GM19025 (cell line): Measurements from ENCODE around the gene IER5.
A peak's percentile ranks its signal among the peaks of the same experiment; 100 is the strongest.

Experiments used
- ATAC-seq: cut with Tn5 transposase; IDR thresholded peaks from one replicate; pipeline ENCODE4 v1.9.1; 2021; ENCODE audit warnings: mild to moderate bottlenecking, low read depth, moderate library complexity; ENCODE audit not compliant: unreplicated experiment

IER5 gene

DNA sequence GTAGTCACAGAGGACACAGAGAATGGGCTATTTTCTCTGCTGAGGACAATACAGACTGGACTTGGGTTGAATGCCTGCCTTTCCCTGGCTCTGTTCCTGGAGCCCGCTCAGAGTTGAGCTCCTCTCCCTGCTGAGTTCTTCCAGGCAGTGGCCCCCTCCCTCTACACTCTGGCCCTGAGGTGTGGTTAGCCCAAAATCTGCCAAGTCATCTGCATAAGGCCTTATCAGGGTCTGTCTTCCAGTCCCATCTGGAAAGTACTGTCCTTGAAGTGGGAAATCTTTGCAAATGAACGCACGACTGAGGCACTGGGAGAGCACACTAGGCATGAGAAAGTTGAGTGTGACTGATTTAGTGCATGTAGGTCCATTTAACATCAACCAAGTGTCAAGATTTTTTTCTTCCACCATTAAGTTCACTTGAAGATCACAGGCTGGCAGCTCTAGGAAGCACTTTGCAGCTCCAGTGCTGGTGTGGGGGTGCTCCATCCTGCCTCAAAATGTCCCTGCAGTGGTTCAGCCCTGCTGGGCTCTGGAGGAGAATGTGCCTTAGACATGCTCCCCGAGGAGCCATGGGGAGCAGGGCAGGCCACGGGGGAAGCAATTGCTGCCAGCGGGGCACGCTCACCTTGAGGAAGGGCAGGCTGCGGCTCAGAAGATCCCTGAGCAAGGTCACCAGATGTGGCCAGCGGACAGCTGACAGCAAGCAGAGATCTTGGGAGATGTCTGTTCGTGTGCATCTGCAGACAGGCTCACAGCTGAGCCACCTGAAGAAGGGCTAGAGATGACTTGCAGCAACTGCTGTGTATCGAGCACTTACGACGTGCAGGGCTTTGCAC is 41.5 kb downstream of the IER5 start:
- no peak for ATAC-seq

GRCh38 chr1:181131255-181131941 is 42.9 kb downstream of the IER5 start:
- ATAC-seq = peak; percentile 20

DNA sequence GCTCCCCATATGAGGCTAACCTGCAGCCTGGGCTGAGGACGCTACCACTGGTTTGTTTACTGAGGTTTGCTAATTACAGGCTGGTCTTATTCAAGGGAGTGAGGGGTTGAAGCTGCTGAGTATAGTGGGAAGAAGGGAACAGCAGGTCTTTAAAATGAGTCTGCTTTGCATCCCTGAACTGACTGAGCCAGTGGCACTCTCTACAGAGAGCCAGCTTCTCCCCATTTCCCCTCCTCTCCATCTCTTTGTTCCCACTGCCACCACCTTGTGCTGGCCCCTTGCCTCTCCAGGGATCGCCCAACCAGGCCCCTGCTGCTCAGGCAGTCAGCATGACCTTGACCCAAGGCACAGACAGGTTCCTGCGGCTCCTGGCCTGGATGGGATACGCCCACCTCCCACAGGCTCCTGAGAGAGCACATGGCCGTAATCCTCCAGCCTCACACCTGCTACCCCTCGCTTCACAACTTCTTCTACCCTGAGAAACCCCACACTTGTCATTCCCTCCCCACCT is 45.0 kb downstream of the IER5 start:
- ATAC-seq = no peak

GRCh38 chr1:181133969-181134418 is 45.5 kb downstream of the IER5 start:
- ATAC-seq = no peak

DNA sequence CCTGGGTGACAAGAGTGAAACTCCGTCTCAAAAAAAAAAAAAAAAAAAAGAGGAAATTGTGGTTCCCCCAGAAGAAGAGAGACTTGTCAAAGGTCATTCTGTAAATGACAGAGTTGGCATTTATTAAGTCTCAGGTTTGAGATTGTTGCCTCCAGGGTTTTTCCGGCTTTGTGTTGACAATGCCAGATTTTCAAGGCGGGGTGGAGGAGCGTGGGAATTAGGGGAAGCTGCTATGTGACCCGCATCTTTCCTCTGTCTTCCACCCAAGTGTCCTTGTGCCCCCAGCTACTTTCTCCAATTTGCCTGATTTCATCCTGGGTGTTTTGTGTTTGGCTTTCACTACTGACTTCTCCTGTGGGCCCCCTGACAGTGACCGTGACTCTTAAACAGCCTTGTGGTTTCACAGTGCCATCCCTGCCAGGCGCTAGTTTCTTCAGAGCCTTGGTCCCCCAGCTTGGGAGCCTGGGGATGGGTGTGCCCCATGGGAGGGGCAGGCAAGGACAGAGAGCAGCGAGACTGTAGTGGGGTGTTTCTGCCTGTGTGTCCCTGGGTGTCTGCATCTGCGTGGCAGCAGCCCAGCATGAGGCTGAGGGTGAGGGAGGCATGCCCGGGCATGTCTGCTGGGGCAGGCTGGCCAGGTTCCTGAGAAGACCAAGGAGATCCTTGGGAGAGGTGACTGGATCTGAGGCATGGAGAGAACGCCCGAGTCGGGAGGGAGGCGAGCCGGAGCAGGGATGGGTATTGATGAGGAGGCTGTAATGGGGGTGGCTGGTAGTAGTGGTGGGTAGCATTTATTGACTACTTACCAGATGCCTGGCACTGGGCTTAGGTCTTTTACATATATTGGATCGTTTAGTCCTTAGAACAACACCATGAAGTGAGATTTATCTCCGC is 46.3 kb downstream of the IER5 start:
- ATAC-seq = peak; percentile 32

DNA sequence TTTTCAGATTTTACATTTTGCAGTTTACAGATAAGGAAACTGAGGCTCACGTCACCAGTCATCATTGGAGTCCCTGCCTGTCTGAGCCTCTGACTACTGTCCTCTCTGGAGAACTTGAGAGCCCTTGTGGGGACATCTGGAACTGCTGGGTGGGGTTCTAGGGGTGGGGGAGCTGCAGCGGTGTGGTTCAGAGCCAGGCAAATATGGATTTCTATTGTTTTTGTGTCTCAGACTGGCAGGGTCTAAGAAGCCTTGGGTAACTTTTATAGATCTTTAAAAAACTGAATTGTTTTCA is 46.9 kb downstream of the IER5 start:
- ATAC-seq = no peak

GRCh38 chr1:181135815-181136737 is 47.6 kb downstream of the IER5 start:
- ATAC-seq = no peak

GRCh38 chr1:181136738-181137122 is 48.2 kb downstream of the IER5 start:
- no peak for ATAC-seq

- ATAC-seq = no peak
Observed at GRCh38 chr1:181137217-181137743, 48.8 kb downstream of the IER5 start.

- ATAC-seq = no peak
Observed at GRCh38 chr1:181139631-181140061, 51.1 kb downstream of the IER5 start.

DNA sequence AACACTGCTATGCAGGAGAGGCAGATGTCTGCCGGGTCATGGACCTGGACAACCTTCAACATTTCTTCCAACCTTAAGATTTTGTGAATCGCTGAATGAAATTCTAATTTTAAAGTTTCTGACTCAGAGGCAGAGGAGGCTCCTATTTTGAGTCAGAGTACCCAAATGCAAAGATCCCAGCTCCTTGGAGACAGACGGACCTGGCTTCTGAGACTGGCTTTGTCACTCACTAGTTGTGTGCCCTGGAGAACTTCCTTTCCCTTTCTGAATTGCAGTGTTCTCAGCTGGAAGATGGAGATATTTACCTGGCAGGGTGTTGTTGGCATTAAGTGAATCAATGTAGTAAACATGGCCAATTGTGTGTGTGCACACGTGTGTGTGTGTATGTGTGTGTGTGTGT is 51.9 kb downstream of the IER5 start:
- ATAC-seq = no peak

GRCh38 chr1:181140891-181141290 is 52.4 kb downstream of the IER5 start:
- no peak for ATAC-seq

DNA sequence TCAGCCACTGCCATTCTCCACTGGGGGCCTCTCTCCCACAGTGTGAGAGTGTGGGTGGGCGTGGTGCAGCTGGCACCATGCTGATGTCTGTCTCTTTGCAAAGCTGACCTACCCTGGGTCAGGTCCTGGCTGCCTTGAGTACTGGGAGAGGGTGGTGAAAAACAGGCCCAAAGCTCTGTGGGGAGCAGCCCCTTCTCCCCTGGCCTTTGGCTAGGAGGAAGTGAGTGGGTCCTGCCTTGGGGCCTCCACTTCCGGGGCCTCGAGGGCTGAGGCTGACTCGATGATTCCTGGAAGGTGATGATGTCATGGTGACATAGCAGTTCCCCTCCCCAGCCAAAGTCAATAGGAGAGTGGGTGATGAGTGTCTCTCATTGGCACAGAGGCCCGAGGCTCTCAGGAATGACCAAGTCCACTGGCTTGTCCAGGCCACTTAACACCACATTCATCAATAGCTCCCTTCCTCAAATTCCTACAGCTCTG is 53.0 kb downstream of the IER5 start:
- no peak for ATAC-seq
